ENCODE measurements around the gene GMDS. TPM values are rescaled to one million over a fixed set of nuclear protein-coding genes. Genes with fewer than 3 reads are reported as not detected.

Gene GMDS
- total and polyA plus RNA-seq, 2 donors (not counting 1 experiment from before 2014, with no cell fraction given) = 11.5 to 16.4 TPM

GRCh38 chr6:2141644-2142290 is 103.6 kb downstream of the GMDS start:
- Histone ChIP-seq H3K27ac (ENCODE audit: low read length in 2 of 2) (no peak overlapping the region), H3K4me3 (ENCODE audit: control extremely low read depth in 1 of 5, extremely low read depth in 1 of 5, insufficient read depth in 1 of 5, low read depth in 2 of 5, low read length in 4 of 5) (no peak overlapping the region), H4K20me1 (ENCODE audit: control insufficient read depth, insufficient read depth, low read length, poor library complexity, severe bottlenecking) (no peaks in the 10 kb centered on the region), H3K36me3 (replicated peaks in 1 of 2; ENCODE audit: control extremely low read depth in 1 of 2, control insufficient read depth in 1 of 2, extremely low read depth in 1 of 2, insufficient read depth in 2 of 2, low read length in 1 of 2) (no peaks in the 10 kb centered on the region), H3K4me2 (replicated peaks; ENCODE audit: low read depth, low read length, poor library complexity, severe bottlenecking) (no peak overlapping the region), H3K9me3 (ENCODE audit: control extremely low read depth in 1 of 3, control insufficient read depth in 2 of 3, insufficient read depth in 1 of 3, low read length in 2 of 3) (peaks cover 0 to 4% (median 0%) of the 10 kb centered on the region in 3 donors), H3K4me1 (ENCODE audit: control insufficient read depth in 2 of 2, insufficient read depth in 2 of 2, low read length in 2 of 2) (peaks cover 0 to 3% of the 10 kb centered on the region in 2 donors), H3K9ac (ENCODE audit: low read length) (no peak overlapping the region), H2AFZ (ENCODE audit: insufficient read depth, low read depth, low read length, poor library complexity, severe bottlenecking) (no peak overlapping the region), H3K79me2 (ENCODE audit: control insufficient read depth, insufficient read depth, low read length) (peaks cover 4% of the 10 kb centered on the region), H3K27me3 (replicated peaks in 1 of 4; ENCODE audit: control extremely low read depth in 1 of 4, control insufficient read depth in 3 of 4, insufficient read depth in 4 of 4, low read length in 3 of 4) (no peaks in the 10 kb centered on the region)
- Mint-ChIP-seq H3K4me3 (no peak overlapping the region), H3K27me3 (no peaks in the 10 kb centered on the region), H3K9me3 (ENCODE audit: insufficient read depth) (no peaks in the 10 kb centered on the region), H3K27ac (no peak overlapping the region), H3K4me1 (no peaks in the 10 kb centered on the region)
- intact Hi-C loops (cut with micrococcal nuclease) = no loop called here
- CTCF ChIA-PET = no interaction called here
- no CpG with 5 or more reads among the region's 16 CpGs for WGBS (ENCODE audit: insufficient coverage)
- POLR2A ChIA-PET = no interaction called here
- no peak for ATAC-seq (ENCODE audit: low read depth)
- no peak for TF ChIP-seq CTCF (IDR thresholded peaks at IDR 0.05)
- no peak for TF ChIP-seq EZH2 (IDR thresholded peaks at IDR 0.05; ENCODE audit: borderline replicate concordance, insufficient read depth, low read depth, low read length, poor library complexity, severe bottlenecking)
- DNase-seq = no peak

- no peak overlapping the region for H2AFZ ChIP-seq (ENCODE audit: insufficient read depth, low read depth, low read length, poor library complexity, severe bottlenecking)
- no peaks in the 10 kb centered on the region for H3K9me3 Mint-ChIP-seq (ENCODE audit: insufficient read depth)
- H3K4me3 ChIP-seq (ENCODE audit: control extremely low read depth in 1 of 5, extremely low read depth in 1 of 5, insufficient read depth in 1 of 5, low read depth in 2 of 5, low read length in 4 of 5) = no peak overlapping the region
- H3K27ac Mint-ChIP-seq = no peak overlapping the region
- peaks cover 4% of the 10 kb centered on the region for H3K79me2 ChIP-seq (ENCODE audit: control insufficient read depth, insufficient read depth, low read length)
- H3K4me3 Mint-ChIP-seq = no peak overlapping the region
- no peak for TF ChIP-seq CTCF (IDR thresholded peaks at IDR 0.05)
- no peak for TF ChIP-seq EZH2 (IDR thresholded peaks at IDR 0.05; ENCODE audit: borderline replicate concordance, insufficient read depth, low read depth, low read length, poor library complexity, severe bottlenecking)
- no peak overlapping the region for H3K27ac ChIP-seq (ENCODE audit: low read length in 2 of 2)
- H3K9ac ChIP-seq (ENCODE audit: low read length) = no peak overlapping the region
- DNase-seq = no peak
- no peak overlapping the region for H3K4me2 ChIP-seq (replicated peaks; ENCODE audit: low read depth, low read length, poor library complexity, severe bottlenecking)
- no peak for ATAC-seq (ENCODE audit: low read depth)
- no peaks in the 10 kb centered on the region for H3K4me1 Mint-ChIP-seq
- ChIA-PET CTCF (no interaction called here), POLR2A (no interaction called here)
- H3K27me3 ChIP-seq (replicated peaks in 1 of 4; ENCODE audit: control extremely low read depth in 1 of 4, control insufficient read depth in 3 of 4, insufficient read depth in 4 of 4, low read length in 3 of 4) = no peaks in the 10 kb centered on the region
- no peaks in the 10 kb centered on the region for H4K20me1 ChIP-seq (ENCODE audit: control insufficient read depth, insufficient read depth, low read length, poor library complexity, severe bottlenecking)
- peaks cover 0 to 3% of the 10 kb centered on the region in 2 donors for H3K4me1 ChIP-seq (ENCODE audit: control insufficient read depth in 2 of 2, insufficient read depth in 2 of 2, low read length in 2 of 2)
- no peaks in the 10 kb centered on the region for H3K27me3 Mint-ChIP-seq
- H3K36me3 ChIP-seq (replicated peaks in 1 of 2; ENCODE audit: control extremely low read depth in 1 of 2, control insufficient read depth in 1 of 2, extremely low read depth in 1 of 2, insufficient read depth in 2 of 2, low read length in 1 of 2) = no peaks in the 10 kb centered on the region
- intact Hi-C loops (cut with micrococcal nuclease) = no loop called here
- H3K9me3 ChIP-seq (ENCODE audit: control extremely low read depth in 1 of 3, control insufficient read depth in 2 of 3, insufficient read depth in 1 of 3, low read length in 2 of 3) = peaks cover 0 to 4% (median 0%) of the 10 kb centered on the region in 3 donors
- 94% methylated on average over 2 of the region's 6 CpGs for WGBS (ENCODE audit: insufficient coverage)
These were observed 104.8 kb downstream of the GMDS start for GRCh38 chr6:2140438-2141128.
